Epidermal melanocyte (primary cell): ENCODE results near the gene UGT1A1.

Experiments
- DNase-seq: peaks from one replicate; pipeline ENCODE4 v3.0.0; 2011; ENCODE audit warnings: low spot score; ENCODE audit not compliant: insufficient read length

UGT1A1 gene

GRCh38 chr2:233816334-233816733 lies 56.3 kb downstream of the UGT1A1 start:
- no peak for DNase-seq

- no peak for DNase-seq
Measured at GRCh38 chr2:233816771-233817170, 56.7 kb downstream of the UGT1A1 start.

- no peak for DNase-seq
Measured at GRCh38 chr2:233817361-233817911, 57.4 kb downstream of the UGT1A1 start.

- DNase-seq: no peak
Measured at GRCh38 chr2:233817995-233818638, 58.0 kb downstream of the UGT1A1 start.

GRCh38 chr2:233818639-233819621 lies 58.9 kb downstream of the UGT1A1 start:
- DNase-seq: no peak

GRCh38 chr2:233819884-233820773 lies 60.1 kb downstream of the UGT1A1 start:
- no peak for DNase-seq

GRCh38 chr2:233820774-233821105 lies 60.7 kb downstream of the UGT1A1 start:
- DNase-seq: no peak

GRCh38 chr2:233821196-233821595 lies 61.1 kb downstream of the UGT1A1 start:
- DNase-seq: no peak

- no peak for DNase-seq
Measured at GRCh38 chr2:233821709-233822100, 61.6 kb downstream of the UGT1A1 start.

GRCh38 chr2:233822101-233822771 lies 62.2 kb downstream of the UGT1A1 start:
- DNase-seq: no peak
